GM23338 (cell line): Measurements from ENCODE around the gene TGM6. TPM values are rescaled to one million over a fixed set of nuclear protein-coding genes. Genes with fewer than 3 reads are reported as not detected.

Experiments used
- ATAC-seq: fragments of 200-7000 bp; cut with Tn5 transposase; 3 replicates; pipeline ENCODE4 v1.9.1; 2020
- DNase-seq: peaks from one replicate; pipeline ENCODE4 v3.0.0-alpha.2; 2015; ENCODE audit warnings: low spot score
- H2AFZ ChIP-seq: fragments of 200-600 bp; sonication (generic); 2 replicates; pipeline ENCODE4 v1.8.0; 2016; ENCODE audit warnings: antibody characterized with exemption, mild to moderate bottlenecking, moderate library complexity
- H3F3A ChIP-seq: fragments of 200-600 bp; sonication (generic); replicated peaks from 2 replicates; pipeline ENCODE4 v1.8.0; 2017; ENCODE audit warnings: antibody characterized with exemption, mixed run types, low read depth
- H3K27ac ChIP-seq: fragments of 200-600 bp; sonication (generic); 2 replicates; pipeline ENCODE4 v1.6.1; 2016; ENCODE audit warnings: low read depth
- H3K27me3 ChIP-seq: fragments of 200-600 bp; sonication (generic); 2 replicates; pipeline ENCODE4 v1.8.0; 2016; ENCODE audit warnings: mild to moderate bottlenecking, mixed run types, moderate library complexity; ENCODE audit not compliant: insufficient read depth
- H3K36me3 ChIP-seq: fragments of 200-600 bp; sonication (generic); 2 replicates; pipeline ENCODE4 v1.8.0; 2016; ENCODE audit warnings: mild to moderate bottlenecking; ENCODE audit not compliant: insufficient read depth
- H3K4me1 ChIP-seq: fragments of 200-600 bp; sonication (generic); 2 replicates; pipeline ENCODE4 v1.8.0; 2016; ENCODE audit warnings: mild to moderate bottlenecking, moderate library complexity; ENCODE audit not compliant: insufficient read depth
- H3K4me2 ChIP-seq: fragments of 200-600 bp; sonication (generic); 2 replicates; pipeline ENCODE4 v1.7.1; 2017; ENCODE audit warnings: mixed run types
- H3K4me3 ChIP-seq: fragments of 200-600 bp; sonication (generic); 2 replicates; pipeline ENCODE4 v1.6.1; 2016; ENCODE audit warnings: mixed run types
- H3K79me2 ChIP-seq: fragments of 200-600 bp; sonication (generic); replicated peaks from 2 replicates; pipeline ENCODE4 v1.8.0; 2017; ENCODE audit warnings: mild to moderate bottlenecking; ENCODE audit not compliant: insufficient read depth
- H3K9me2 ChIP-seq: fragments of 200-600 bp; sonication (generic); 2 replicates; pipeline ENCODE4 v1.8.0; 2017; ENCODE audit not compliant: insufficient read depth
- H4K20me1 ChIP-seq: fragments of 200-600 bp; sonication (generic); replicated peaks from 2 replicates; pipeline ENCODE4 v1.8.0; 2017; ENCODE audit warnings: mild to moderate bottlenecking; ENCODE audit not compliant: insufficient read depth
- H3K27ac Mint-ChIP-seq: 2 replicates; pipeline ENCODE4 v1.8.0; 2020; ENCODE audit warnings: inconsistent platforms, mild to moderate bottlenecking, moderate library complexity, mixed read lengths
- H3K27me3 Mint-ChIP-seq: 3 replicates; pipeline ENCODE4 v1.8.0; 2022; ENCODE audit warnings: low read depth, mild to moderate bottlenecking, moderate library complexity, mixed read lengths, inconsistent platforms; ENCODE audit not compliant: insufficient read depth, poor library complexity
- H3K36me3 Mint-ChIP-seq: 3 replicates; pipeline ENCODE4 v1.8.0; 2021; ENCODE audit warnings: low read depth, mild to moderate bottlenecking, inconsistent platforms, moderate library complexity, mixed read lengths
- H3K4me1 Mint-ChIP-seq: 3 replicates; pipeline ENCODE4 v1.8.0; 2020; ENCODE audit warnings: mild to moderate bottlenecking, inconsistent platforms, mixed read lengths
- H3K4me3 Mint-ChIP-seq: 3 replicates; pipeline ENCODE4 v1.8.0; 2021; ENCODE audit warnings: moderate library complexity, mild to moderate bottlenecking, inconsistent platforms, mixed read lengths
- H3K9me3 Mint-ChIP-seq: 3 replicates; pipeline ENCODE4 v1.8.0; 2020; ENCODE audit warnings: moderate library complexity, mild to moderate bottlenecking, inconsistent platforms, mixed read lengths
- CREB1 ChIP-seq: fragments of 250-450 bp; sonication (Bioruptor Pico); IDR thresholded peaks from 2 replicates; pipeline ENCODE4 v1.5.0; 2020; ENCODE audit warnings: low read depth, mild to moderate bottlenecking, moderate library complexity
- EZH2 ChIP-seq: fragments of 200-600 bp; sonication (generic); IDR thresholded peaks from one replicate; pipeline ENCODE4 v1.8.0; 2017; ENCODE audit warnings: antibody characterized with exemption, mild to moderate bottlenecking, low read depth; ENCODE audit not compliant: unreplicated experiment
- EZH2phosphoT487 ChIP-seq: fragments of 200-600 bp; sonication (generic); IDR thresholded peaks from one replicate; pipeline ENCODE4 v1.8.1; 2018; ENCODE audit warnings: antibody characterized with exemption; ENCODE audit not compliant: unreplicated experiment
- JUNB ChIP-seq: IDR thresholded peaks from one replicate; pipeline ENCODE4 v1.6.1; 2016; ENCODE audit warnings: antibody characterized with exemption; ENCODE audit not compliant: unreplicated experiment
- NANOG ChIP-seq: IDR thresholded peaks from 2 replicates; pipeline ENCODE4 v1.6.1; 2016; ENCODE audit warnings: antibody characterized with exemption, borderline replicate concordance
- POLR2AphosphoS5 ChIP-seq: IDR thresholded peaks from 2 replicates; pipeline ENCODE4 v1.6.1; 2016; ENCODE audit warnings: antibody characterized with exemption, low read depth
- STAT1 ChIP-seq: IDR thresholded peaks from one replicate; pipeline ENCODE4 v1.6.1; 2016; ENCODE audit warnings: antibody characterized with exemption; ENCODE audit not compliant: unreplicated experiment
- ZNF114 ChIP-seq: fragments of 250-450 bp; sonication (Bioruptor Pico); IDR thresholded peaks from 2 replicates; pipeline ENCODE4 v1.5.0; 2020; ENCODE audit warnings: mild to moderate bottlenecking, moderate library complexity
- ZNF331 ChIP-seq: fragments of 250-450 bp; sonication (Bioruptor Pico); IDR thresholded peaks from 2 replicates; pipeline ENCODE4 v1.5.0; 2020; ENCODE audit warnings: low read depth, mild to moderate bottlenecking, moderate library complexity
- polyA plus RNA-seq: library from polyadenylated mRNA; unstranded; fragments of >200 nt; fragmentation: Nextera tagmentation; extraction: Ambion mirVana; gene quantifications from 2 replicates; pipeline ENCODE4 v1.2.1, GENCODE V29; 2016
- total RNA-seq: library from RNA; depleted of rRNA; stranded (reverse); fragments of >200 nt; shearing (Covaris generic); gene quantifications from 2 replicates; pipeline ENCODE4 v1.2.3, GENCODE V29; 2014
- TF ChIP-seq, protein P1 (sequence below), 2 experiments: fragments of 200-600 bp in 1 of 2; sonication (generic) in 1 of 2; conservative IDR thresholded peaks; 2 replicates each; pipeline versions ENCODE4 v1.5.1 to v1.6.1; 2016 to 2017; ENCODE audit warnings: antibody characterized with exemption in 2 of 2, low read depth in 2 of 2, mild to moderate bottlenecking in 2 of 2, moderate library complexity in 1 of 2
- TF ChIP-seq, protein P2 (sequence below): fragments of 250-450 bp; sonication (Bioruptor Pico); IDR thresholded peaks from 2 replicates; pipeline ENCODE4 v1.5.0; 2020; ENCODE audit warnings: mild to moderate bottlenecking, moderate library complexity
- TF ChIP-seq, protein P3 (sequence below): IDR thresholded peaks from one replicate; pipeline ENCODE4 v1.6.1; 2018; ENCODE audit warnings: antibody characterized with exemption; ENCODE audit not compliant: unreplicated experiment
- TF ChIP-seq, protein P4 (sequence below): IDR thresholded peaks from 2 replicates; pipeline ENCODE4 v1.6.1; 2016; ENCODE audit warnings: antibody characterized with exemption

The TGM6 gene
- total and polyA plus RNA-seq, 2 experiments from 2014 or later: not detected

DNA sequence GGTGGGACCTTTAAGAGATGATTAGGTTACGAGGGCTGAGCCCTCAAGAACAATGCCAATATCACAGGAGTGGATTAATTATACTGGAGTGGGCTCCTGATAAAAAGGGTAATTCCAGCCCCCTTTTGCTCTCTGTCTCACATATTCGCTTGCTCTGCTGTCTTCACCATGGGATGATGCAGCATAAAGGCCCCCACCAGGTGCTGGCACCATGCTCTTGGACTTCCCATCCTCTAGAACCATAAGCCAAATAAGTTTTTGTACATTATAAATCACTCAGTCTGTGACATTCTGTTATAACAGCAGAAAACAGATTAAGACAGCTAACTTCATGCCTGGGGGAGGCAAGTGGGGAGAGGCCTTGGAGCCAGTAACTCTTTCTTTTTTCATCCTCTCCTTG, 99.7 kb downstream of the TGM6 start:
- no peak for TF ChIP-seq CREB1
- TF ChIP-seq, protein P1, sequence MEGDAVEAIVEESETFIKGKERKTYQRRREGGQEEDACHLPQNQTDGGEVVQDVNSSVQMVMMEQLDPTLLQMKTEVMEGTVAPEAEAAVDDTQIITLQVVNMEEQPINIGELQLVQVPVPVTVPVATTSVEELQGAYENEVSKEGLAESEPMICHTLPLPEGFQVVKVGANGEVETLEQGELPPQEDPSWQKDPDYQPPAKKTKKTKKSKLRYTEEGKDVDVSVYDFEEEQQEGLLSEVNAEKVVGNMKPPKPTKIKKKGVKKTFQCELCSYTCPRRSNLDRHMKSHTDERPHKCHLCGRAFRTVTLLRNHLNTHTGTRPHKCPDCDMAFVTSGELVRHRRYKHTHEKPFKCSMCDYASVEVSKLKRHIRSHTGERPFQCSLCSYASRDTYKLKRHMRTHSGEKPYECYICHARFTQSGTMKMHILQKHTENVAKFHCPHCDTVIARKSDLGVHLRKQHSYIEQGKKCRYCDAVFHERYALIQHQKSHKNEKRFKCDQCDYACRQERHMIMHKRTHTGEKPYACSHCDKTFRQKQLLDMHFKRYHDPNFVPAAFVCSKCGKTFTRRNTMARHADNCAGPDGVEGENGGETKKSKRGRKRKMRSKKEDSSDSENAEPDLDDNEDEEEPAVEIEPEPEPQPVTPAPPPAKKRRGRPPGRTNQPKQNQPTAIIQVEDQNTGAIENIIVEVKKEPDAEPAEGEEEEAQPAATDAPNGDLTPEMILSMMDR (conservative IDR thresholded peaks at IDR 0.05; ENCODE audit: low read depth in 2 of 2): no peak
- TF ChIP-seq ZNF331 (CRISPR knock-in tag): no peak
- no peak for TF ChIP-seq EZH2
- TF ChIP-seq, protein P2, sequence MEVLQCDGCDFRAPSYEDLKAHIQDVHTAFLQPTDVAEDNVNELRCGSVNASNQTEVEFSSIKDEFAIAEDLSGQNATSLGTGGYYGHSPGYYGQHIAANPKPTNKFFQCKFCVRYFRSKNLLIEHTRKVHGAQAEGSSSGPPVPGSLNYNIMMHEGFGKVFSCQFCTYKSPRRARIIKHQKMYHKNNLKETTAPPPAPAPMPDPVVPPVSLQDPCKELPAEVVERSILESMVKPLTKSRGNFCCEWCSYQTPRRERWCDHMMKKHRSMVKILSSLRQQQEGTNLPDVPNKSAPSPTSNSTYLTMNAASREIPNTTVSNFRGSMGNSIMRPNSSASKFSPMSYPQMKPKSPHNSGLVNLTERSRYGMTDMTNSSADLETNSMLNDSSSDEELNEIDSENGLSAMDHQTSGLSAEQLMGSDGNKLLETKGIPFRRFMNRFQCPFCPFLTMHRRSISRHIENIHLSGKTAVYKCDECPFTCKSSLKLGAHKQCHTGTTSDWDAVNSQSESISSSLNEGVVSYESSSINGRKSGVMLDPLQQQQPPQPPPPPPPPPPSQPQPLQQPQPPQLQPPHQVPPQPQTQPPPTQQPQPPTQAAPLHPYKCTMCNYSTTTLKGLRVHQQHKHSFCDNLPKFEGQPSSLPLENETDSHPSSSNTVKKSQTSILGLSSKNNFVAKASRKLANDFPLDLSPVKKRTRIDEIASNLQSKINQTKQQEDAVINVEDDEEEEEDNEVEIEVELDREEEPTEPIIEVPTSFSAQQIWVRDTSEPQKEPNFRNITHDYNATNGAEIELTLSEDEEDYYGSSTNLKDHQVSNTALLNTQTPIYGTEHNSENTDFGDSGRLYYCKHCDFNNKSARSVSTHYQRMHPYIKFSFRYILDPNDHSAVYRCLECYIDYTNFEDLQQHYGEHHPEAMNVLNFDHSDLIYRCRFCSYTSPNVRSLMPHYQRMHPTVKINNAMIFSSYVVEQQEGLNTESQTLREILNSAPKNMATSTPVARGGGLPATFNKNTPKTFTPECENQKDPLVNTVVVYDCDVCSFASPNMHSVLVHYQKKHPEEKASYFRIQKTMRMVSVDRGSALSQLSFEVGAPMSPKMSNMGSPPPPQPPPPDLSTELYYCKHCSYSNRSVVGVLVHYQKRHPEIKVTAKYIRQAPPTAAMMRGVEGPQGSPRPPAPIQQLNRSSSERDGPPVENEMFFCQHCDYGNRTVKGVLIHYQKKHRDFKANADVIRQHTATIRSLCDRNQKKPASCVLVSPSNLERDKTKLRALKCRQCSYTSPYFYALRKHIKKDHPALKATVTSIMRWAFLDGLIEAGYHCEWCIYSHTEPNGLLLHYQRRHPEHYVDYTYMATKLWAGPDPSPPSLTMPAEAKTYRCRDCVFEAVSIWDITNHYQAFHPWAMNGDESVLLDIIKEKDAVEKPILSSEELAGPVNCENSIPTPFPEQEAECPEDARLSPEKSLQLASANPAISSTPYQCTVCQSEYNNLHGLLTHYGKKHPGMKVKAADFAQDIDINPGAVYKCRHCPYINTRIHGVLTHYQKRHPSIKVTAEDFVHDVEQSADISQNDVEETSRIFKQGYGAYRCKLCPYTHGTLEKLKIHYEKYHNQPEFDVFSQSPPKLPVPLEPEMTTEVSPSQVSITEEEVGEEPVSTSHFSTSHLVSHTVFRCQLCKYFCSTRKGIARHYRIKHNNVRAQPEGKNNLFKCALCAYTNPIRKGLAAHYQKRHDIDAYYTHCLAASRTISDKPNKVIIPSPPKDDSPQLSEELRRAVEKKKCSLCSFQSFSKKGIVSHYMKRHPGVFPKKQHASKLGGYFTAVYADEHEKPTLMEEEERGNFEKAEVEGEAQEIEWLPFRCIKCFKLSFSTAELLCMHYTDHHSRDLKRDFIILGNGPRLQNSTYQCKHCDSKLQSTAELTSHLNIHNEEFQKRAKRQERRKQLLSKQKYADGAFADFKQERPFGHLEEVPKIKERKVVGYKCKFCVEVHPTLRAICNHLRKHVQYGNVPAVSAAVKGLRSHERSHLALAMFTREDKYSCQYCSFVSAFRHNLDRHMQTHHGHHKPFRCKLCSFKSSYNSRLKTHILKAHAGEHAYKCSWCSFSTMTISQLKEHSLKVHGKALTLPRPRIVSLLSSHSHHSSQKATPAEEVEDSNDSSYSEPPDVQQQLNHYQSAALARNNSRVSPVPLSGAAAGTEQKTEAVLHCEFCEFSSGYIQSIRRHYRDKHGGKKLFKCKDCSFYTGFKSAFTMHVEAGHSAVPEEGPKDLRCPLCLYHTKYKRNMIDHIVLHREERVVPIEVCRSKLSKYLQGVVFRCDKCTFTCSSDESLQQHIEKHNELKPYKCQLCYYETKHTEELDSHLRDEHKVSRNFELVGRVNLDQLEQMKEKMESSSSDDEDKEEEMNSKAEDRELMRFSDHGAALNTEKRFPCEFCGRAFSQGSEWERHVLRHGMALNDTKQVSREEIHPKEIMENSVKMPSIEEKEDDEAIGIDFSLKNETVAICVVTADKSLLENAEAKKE (CRISPR knock-in tag): no peak
- TF ChIP-seq STAT1: no peak
- TF ChIP-seq JUNB: no peak
- TF ChIP-seq ZNF114: no peak
- TF ChIP-seq NANOG: no peak
- TF ChIP-seq, protein P3, sequence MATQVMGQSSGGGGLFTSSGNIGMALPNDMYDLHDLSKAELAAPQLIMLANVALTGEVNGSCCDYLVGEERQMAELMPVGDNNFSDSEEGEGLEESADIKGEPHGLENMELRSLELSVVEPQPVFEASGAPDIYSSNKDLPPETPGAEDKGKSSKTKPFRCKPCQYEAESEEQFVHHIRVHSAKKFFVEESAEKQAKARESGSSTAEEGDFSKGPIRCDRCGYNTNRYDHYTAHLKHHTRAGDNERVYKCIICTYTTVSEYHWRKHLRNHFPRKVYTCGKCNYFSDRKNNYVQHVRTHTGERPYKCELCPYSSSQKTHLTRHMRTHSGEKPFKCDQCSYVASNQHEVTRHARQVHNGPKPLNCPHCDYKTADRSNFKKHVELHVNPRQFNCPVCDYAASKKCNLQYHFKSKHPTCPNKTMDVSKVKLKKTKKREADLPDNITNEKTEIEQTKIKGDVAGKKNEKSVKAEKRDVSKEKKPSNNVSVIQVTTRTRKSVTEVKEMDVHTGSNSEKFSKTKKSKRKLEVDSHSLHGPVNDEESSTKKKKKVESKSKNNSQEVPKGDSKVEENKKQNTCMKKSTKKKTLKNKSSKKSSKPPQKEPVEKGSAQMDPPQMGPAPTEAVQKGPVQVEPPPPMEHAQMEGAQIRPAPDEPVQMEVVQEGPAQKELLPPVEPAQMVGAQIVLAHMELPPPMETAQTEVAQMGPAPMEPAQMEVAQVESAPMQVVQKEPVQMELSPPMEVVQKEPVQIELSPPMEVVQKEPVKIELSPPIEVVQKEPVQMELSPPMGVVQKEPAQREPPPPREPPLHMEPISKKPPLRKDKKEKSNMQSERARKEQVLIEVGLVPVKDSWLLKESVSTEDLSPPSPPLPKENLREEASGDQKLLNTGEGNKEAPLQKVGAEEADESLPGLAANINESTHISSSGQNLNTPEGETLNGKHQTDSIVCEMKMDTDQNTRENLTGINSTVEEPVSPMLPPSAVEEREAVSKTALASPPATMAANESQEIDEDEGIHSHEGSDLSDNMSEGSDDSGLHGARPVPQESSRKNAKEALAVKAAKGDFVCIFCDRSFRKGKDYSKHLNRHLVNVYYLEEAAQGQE: no peak
- TF ChIP-seq POLR2AphosphoS5: no peak
- TF ChIP-seq EZH2phosphoT487: no peak
- TF ChIP-seq, protein P4, sequence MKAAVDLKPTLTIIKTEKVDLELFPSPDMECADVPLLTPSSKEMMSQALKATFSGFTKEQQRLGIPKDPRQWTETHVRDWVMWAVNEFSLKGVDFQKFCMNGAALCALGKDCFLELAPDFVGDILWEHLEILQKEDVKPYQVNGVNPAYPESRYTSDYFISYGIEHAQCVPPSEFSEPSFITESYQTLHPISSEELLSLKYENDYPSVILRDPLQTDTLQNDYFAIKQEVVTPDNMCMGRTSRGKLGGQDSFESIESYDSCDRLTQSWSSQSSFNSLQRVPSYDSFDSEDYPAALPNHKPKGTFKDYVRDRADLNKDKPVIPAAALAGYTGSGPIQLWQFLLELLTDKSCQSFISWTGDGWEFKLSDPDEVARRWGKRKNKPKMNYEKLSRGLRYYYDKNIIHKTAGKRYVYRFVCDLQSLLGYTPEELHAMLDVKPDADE: no peak
- Histone ChIP-seq H3K27ac (no peak overlapping the region), H3K9me2 (no peaks in the 10 kb centered on the region), H3K4me2 (no peak overlapping the region), H3F3A (no peaks in the 10 kb centered on the region), H3K79me2 (no peaks in the 10 kb centered on the region), H3K27me3 (no peaks in the 10 kb centered on the region), H3K4me3 (no peak overlapping the region), H4K20me1 (no peaks in the 10 kb centered on the region), H2AFZ (no peak overlapping the region), H3K4me1 (no peaks in the 10 kb centered on the region; the same call in 1 of the 2 replicates), H3K36me3 (no peaks in the 10 kb centered on the region)
- Mint-ChIP-seq H3K9me3 (no peaks in the 10 kb centered on the region), H3K4me3 (no peak overlapping the region), H3K4me1 (peaks cover 9% of the 10 kb centered on the region), H3K27ac (no peak overlapping the region), H3K36me3 (peaks cover 3% of the 10 kb centered on the region; the same call in 1 of the 3 replicates), H3K27me3 (peaks cover 6% of the 10 kb centered on the region)
- ATAC-seq (no peak), DNase-seq (no peak)
